SK-N-SH treated with all-trans-retinoic acid at 6 μM for 48 hours (cell line): ENCODE results near the gene GRK2.

ENCODE experiments used
- ATAC-seq: fragments of 200-7000 bp; cut with Tn5 transposase; 3 replicates; pipeline ENCODE4 v1.9.1; 2020; ENCODE audit warnings: mild to moderate bottlenecking, moderate library complexity
- ARNTL ChIP-seq: fragments of 450-650 bp; formaldehyde crosslinking; IDR thresholded peaks from 2 replicates; pipeline ENCODE4 v1.5.0; 2020; ENCODE audit warnings: low read depth, mild to moderate bottlenecking, moderate library complexity, borderline replicate concordance
- BACH2 ChIP-seq: fragments of 250-450 bp; sonication (Bioruptor Pico); IDR thresholded peaks from 2 replicates; pipeline ENCODE4 v1.9.0; 2021; ENCODE audit warnings: mild to moderate bottlenecking, borderline replicate concordance
- CSRNP3 ChIP-seq: fragments of 250-450 bp; sonication (Bioruptor Pico); IDR thresholded peaks from 2 replicates; pipeline ENCODE4 v1.5.1; 2021; ENCODE audit warnings: mild to moderate bottlenecking, moderate library complexity
- ESRRG ChIP-seq: fragments of 250-450 bp; sonication (Bioruptor Pico); IDR thresholded peaks from 2 replicates; pipeline ENCODE4 v1.6.1; 2021; ENCODE audit warnings: mild to moderate bottlenecking
- GLIS3 ChIP-seq: fragments of 250-450 bp; sonication (Bioruptor Pico); IDR thresholded peaks from 2 replicates; pipeline ENCODE4 v1.5.0; 2020; ENCODE audit warnings: mild to moderate bottlenecking, moderate library complexity
- ISL1 ChIP-seq: fragments of 250-450 bp; sonication (Bioruptor Pico); IDR thresholded peaks from 2 replicates; pipeline ENCODE4 v2.1.2; 2022; ENCODE audit warnings: mild to moderate bottlenecking, moderate library complexity
- OSR1 ChIP-seq: fragments of 250-450 bp; sonication (Bioruptor Pico); IDR thresholded peaks from 2 replicates; pipeline ENCODE4 v1.8.0; 2022; ENCODE audit warnings: moderate library complexity, mild to moderate bottlenecking, inconsistent platforms
- PATZ1 ChIP-seq: fragments of 250-450 bp; sonication (Bioruptor Pico); IDR thresholded peaks from 2 replicates; pipeline ENCODE4 v1.8.0; 2020; ENCODE audit warnings: mild to moderate bottlenecking, moderate library complexity, borderline replicate concordance
- PPARA ChIP-seq: fragments of 250-450 bp; sonication (Bioruptor Pico); IDR thresholded peaks from 2 replicates; pipeline ENCODE4 v1.5.0; 2020; ENCODE audit warnings: mild to moderate bottlenecking, borderline replicate concordance
- RARB ChIP-seq: fragments of 250-450 bp; sonication (Bioruptor Pico); IDR thresholded peaks from 2 replicates; pipeline ENCODE4 v1.8.0; 2021; ENCODE audit warnings: mild to moderate bottlenecking, moderate library complexity
- SNAI2 ChIP-seq: fragments of 250-450 bp; sonication (Bioruptor Pico); IDR thresholded peaks from 2 replicates; pipeline ENCODE4 v1.5.0; 2020; ENCODE audit warnings: mild to moderate bottlenecking, moderate library complexity
- TCF4 ChIP-seq: fragments of 250-450 bp; sonication (Bioruptor Pico); IDR thresholded peaks from 2 replicates; pipeline ENCODE4 v1.8.0; 2021; ENCODE audit warnings: mild to moderate bottlenecking, moderate library complexity, borderline replicate concordance
- TOX ChIP-seq: fragments of 250-450 bp; sonication (Bioruptor Pico); IDR thresholded peaks from 2 replicates; pipeline ENCODE4 v1.8.0; 2021; ENCODE audit warnings: mild to moderate bottlenecking, moderate library complexity, borderline replicate concordance
- TSHZ2 ChIP-seq: fragments of 250-450 bp; sonication (Bioruptor Pico); IDR thresholded peaks from 2 replicates; pipeline ENCODE4 v1.5.0; 2020; ENCODE audit warnings: mild to moderate bottlenecking, moderate library complexity
- ZC3H10 ChIP-seq: fragments of 250-450 bp; sonication (Bioruptor Pico); IDR thresholded peaks from 2 replicates; pipeline ENCODE4 v1.5.1; 2021; ENCODE audit warnings: mild to moderate bottlenecking, moderate library complexity
- ZFP3 ChIP-seq: fragments of 250-450 bp; sonication (Bioruptor Pico); IDR thresholded peaks from 2 replicates; pipeline ENCODE4 v1.5.0; 2020; ENCODE audit warnings: mild to moderate bottlenecking, moderate library complexity
- ZFP30 ChIP-seq: fragments of 450-650 bp; formaldehyde crosslinking; IDR thresholded peaks from 2 replicates; pipeline ENCODE4 v1.5.0; 2022; ENCODE audit warnings: mild to moderate bottlenecking, moderate library complexity
- ZNF565 ChIP-seq: fragments of 450-650 bp; formaldehyde crosslinking; conservative IDR thresholded peaks from 2 replicates; pipeline ENCODE4 v1.5.0; 2020; ENCODE audit warnings: low read depth, mild to moderate bottlenecking, moderate library complexity
- ZNF70 ChIP-seq: fragments of 450-650 bp; formaldehyde crosslinking; IDR thresholded peaks from 2 replicates; pipeline ENCODE4 v1.5.0; 2020; ENCODE audit warnings: mild to moderate bottlenecking, moderate library complexity
- ZNF8 ChIP-seq: fragments of 450-650 bp; formaldehyde crosslinking; IDR thresholded peaks from 2 replicates; pipeline ENCODE4 v1.5.0; 2020; ENCODE audit warnings: mild to moderate bottlenecking, moderate library complexity
- TF ChIP-seq, protein P1 (sequence below): fragments of 250-450 bp; sonication (Bioruptor Pico); IDR thresholded peaks from 2 replicates; pipeline ENCODE4 v1.8.0; 2021; ENCODE audit warnings: low read depth, mild to moderate bottlenecking, moderate library complexity, borderline replicate concordance
- TF ChIP-seq, protein P2 (sequence below): fragments of 250-450 bp; sonication (Bioruptor Pico); IDR thresholded peaks from 2 replicates; pipeline ENCODE4 v1.5.1; 2020; ENCODE audit warnings: low read depth, mild to moderate bottlenecking, moderate library complexity

GRK2 gene

GRCh38 chr11:67301313-67301921 lies 35.1 kb downstream of the GRK2 start:
- TF ChIP-seq TOX (CRISPR knock-in tag) = no peak
- no peak for TF ChIP-seq ESRRG (CRISPR knock-in tag)
- TF ChIP-seq ZFP3 (CRISPR knock-in tag) = no peak
- no peak for TF ChIP-seq GLIS3
- TF ChIP-seq ZFP30 (CRISPR knock-in tag) = no peak
- TF ChIP-seq, protein P1, sequence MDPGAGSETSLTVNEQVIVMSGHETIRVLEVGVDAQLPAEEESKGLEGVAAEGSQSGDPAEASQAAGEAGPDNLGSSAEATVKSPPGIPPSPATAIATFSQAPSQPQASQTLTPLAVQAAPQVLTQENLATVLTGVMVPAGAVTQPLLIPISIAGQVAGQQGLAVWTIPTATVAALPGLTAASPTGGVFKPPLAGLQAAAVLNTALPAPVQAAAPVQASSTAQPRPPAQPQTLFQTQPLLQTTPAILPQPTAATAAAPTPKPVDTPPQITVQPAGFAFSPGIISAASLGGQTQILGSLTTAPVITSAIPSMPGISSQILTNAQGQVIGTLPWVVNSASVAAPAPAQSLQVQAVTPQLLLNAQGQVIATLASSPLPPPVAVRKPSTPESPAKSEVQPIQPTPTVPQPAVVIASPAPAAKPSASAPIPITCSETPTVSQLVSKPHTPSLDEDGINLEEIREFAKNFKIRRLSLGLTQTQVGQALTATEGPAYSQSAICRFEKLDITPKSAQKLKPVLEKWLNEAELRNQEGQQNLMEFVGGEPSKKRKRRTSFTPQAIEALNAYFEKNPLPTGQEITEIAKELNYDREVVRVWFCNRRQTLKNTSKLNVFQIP (CRISPR knock-in tag) = no peak
- no peak for TF ChIP-seq TCF4 (CRISPR knock-in tag)
- no peak for TF ChIP-seq PATZ1 (CRISPR knock-in tag)
- TF ChIP-seq, protein P2, sequence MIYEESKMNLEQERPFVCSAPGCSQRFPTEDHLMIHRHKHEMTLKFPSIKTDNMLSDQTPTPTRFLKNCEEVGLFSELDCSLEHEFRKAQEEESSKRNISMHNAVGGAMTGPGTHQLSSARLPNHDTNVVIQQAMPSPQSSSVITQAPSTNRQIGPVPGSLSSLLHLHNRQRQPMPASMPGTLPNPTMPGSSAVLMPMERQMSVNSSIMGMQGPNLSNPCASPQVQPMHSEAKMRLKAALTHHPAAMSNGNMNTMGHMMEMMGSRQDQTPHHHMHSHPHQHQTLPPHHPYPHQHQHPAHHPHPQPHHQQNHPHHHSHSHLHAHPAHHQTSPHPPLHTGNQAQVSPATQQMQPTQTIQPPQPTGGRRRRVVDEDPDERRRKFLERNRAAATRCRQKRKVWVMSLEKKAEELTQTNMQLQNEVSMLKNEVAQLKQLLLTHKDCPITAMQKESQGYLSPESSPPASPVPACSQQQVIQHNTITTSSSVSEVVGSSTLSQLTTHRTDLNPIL = no peak
- TF ChIP-seq ARNTL = no peak
- TF ChIP-seq ZNF565 (CRISPR knock-in tag) = no peak
- no peak for TF ChIP-seq BACH2 (CRISPR knock-in tag)
- TF ChIP-seq RARB (CRISPR knock-in tag) = no peak
- no peak for TF ChIP-seq ZNF8 (CRISPR knock-in tag)
- ATAC-seq = no peak

- TF ChIP-seq, protein P2 = no peak
- no peak for ATAC-seq
Measured at GRCh38 chr11:67301951-67302516, 35.8 kb downstream of the GRK2 start.

DNA sequence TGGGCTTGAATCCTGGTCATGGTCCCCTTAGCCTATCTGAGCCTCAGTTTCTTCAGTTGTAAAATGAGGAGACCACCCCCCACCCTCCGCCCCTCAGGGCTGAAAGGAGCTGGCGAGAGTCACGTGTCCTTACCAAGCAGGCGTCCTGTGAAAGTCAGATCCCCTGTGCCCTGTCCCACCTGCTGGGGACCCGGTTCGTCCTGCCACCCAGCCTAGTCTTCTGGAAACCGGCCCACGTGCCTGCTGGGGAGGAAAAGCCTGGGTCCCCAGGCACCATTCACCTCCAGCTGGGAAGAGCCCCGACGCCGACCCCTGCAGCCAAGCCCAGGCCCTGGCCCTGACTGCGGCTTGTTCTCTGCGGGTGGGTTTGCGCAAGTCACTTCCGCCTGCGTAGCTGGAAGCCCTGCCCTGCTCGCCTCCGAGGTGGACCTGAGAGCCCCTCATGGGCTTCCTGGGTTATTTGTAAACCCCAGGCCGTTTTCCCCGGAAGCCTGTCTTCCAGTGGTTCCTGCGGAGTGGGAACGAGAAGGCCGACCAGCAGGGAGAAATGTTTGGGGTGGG lies 36.4 kb downstream of the GRK2 start:
- ATAC-seq = peak; percentile 4
- TF ChIP-seq ARNTL = no peak
- no peak for TF ChIP-seq ZNF565 (CRISPR knock-in tag)
- TF ChIP-seq CSRNP3 = no peak
- TF ChIP-seq ZNF70 (CRISPR knock-in tag) = no peak
- TF ChIP-seq TCF4 (CRISPR knock-in tag) = no peak
- no peak for TF ChIP-seq ZNF8 (CRISPR knock-in tag)
- no peak for TF ChIP-seq ZFP3 (CRISPR knock-in tag)
- TF ChIP-seq ISL1 (CRISPR knock-in tag) = no peak
- TF ChIP-seq, protein P2 = no peak
- TF ChIP-seq RARB (CRISPR knock-in tag) = no peak
- no peak for TF ChIP-seq BACH2 (CRISPR knock-in tag)
- TF ChIP-seq ZC3H10 (CRISPR knock-in tag) = no peak
- TF ChIP-seq GLIS3 = no peak
- no peak for TF ChIP-seq SNAI2 (CRISPR knock-in tag)
- no peak for TF ChIP-seq PPARA (CRISPR knock-in tag)
- TF ChIP-seq PATZ1 (CRISPR knock-in tag) = no peak
- TF ChIP-seq OSR1 (CRISPR knock-in tag) = no peak
- TF ChIP-seq ZFP30 (CRISPR knock-in tag) = no peak
- no peak for TF ChIP-seq TSHZ2
